HK-2 (cell line): ENCODE data around the gene RREB1.
"Not testable (repeated sequence)": the region's sequence is repeated elsewhere in the genome, so short reads cannot be mapped to it uniquely, and the experiment has no call there.

Experiments used
- DNase-seq: peaks from one replicate; pipeline ENCODE4 v3.0.0-alpha.2; 2018; ENCODE audit not compliant: unreplicated experiment

The RREB1 gene

DNA sequence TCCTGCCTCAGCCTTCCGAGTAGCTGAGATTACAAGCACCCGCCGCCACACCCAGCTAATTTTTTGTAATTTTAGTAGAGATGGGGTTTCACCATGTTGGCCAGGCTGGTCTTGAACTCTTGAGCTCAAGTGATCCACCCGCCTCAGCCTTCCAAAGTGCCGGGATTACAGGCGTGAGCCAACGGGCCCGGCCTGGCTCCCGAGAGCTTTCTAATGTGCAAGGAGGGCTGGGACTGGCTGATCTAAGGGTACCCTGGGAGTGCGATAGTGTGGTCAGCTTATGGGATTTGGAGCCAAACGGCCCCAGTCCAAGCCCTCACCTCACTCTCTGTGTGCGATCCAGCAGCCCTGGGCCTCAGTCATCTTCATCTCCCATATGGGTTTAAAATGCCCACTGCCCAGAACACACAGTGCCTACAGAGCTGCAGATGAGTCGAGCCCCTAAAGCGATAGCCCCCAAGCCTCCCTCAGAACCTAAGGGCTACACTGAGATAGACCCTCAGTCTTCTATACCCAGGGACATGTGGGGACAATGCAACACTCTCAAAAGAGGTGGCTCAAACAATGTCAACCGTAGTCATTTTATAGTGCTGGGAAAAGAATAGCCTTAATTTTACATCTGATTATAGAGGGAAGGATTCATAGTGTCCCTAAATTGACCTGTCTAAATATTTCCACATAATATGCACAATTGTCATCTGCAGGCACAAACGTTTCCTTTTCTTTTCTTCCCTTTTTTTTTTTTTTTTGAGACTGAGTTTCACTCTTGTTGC is 155.2 kb downstream of the RREB1 start:
- DNase-seq: no peak

DNA sequence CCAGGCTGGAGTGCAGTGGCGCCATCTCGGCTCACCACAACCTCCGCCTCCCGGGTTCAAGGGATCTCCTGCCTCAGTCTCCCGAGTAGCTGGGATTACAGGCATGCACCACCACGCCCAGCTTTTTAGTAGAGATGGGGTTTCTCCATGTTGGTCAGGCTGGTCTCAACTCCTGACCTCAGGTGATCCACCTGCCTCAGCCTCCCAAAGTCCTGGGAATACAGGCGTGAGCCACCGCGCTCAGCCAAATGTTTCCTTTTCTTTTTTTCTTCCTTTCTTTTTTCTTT is 155.7 kb downstream of the RREB1 start:
- DNase-seq: not testable (repeated sequence)

GRCh38 chr6:7264041-7264440 is 156.3 kb downstream of the RREB1 start:
- no peak for DNase-seq

DNA sequence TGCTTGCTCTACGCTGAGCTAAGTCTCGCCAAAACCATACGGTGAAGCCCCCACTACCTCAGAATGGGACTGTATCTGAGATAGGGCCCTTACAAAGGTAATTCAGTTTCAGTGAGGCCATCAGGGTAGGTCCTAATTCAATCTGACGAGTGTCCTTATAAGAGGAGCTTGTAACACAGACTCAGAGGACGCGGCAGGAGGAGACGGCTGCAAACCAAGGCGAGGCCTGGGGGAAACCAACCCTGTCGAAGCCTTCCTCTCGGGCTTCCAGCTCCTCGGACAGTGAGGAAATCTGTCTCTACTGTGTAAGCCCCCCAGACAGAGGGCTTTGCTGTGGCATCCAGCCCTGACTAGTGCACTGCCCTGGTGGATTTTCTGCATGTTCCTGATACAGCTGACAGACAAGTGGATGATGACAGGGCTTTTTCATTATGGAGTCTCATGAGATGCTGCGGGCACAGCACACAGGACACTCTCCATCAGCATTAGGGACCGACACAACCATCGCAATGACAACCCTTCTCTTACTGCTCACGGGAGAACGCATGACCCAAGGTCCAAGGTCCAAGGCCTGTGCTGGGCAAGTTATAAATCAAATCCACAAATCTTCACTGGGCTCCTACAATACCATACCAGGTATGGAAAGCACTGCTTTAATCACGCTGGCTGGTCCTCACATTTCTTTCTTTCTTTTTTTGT is 157.1 kb downstream of the RREB1 start:
- no peak for DNase-seq

GRCh38 chr6:7265385-7265726 is 157.6 kb downstream of the RREB1 start:
- not testable (repeated sequence) for DNase-seq

DNA sequence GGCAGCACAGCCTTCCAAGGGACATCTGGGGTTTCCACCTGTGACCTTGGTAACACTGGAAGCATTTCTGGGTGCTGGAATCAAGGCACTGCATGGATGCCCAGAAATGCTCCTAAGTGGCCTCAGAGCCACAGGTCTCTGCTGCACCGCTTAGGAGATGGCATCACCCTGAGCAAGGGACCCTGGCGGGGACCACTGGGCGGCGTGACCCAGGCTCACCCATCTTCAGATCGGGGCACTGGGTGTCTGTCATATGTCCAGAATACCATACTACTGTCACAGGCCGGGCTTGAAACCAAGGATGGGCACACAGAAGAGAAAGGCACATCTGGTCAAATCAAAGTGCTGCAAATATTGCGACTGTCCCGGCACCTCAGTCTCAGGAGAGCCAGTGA is 159.3 kb downstream of the RREB1 start:
- no peak for DNase-seq

GRCh38 chr6:7267466-7268091 is 159.8 kb downstream of the RREB1 start:
- DNase-seq: peak; percentile 88

DNA sequence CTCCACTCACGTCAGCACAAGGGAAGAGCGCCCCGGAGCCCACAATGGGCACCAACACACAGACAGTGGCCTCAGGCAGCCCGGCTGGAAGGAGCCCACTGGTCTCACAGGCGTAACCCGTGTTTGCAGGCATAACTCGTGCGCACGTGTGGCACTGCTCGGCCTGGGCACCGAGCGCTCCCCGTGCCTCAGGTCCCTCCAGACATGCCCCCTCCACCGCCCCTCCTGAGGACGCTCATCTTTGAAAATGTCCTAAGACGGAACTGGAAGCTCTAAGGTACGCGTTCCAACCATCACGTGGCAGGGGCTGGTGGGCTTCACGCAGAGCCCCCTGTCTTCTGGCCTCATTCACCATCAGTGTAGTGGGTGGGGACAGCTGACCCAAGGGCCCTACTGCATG is 160.6 kb downstream of the RREB1 start:
- no peak for DNase-seq

DNA sequence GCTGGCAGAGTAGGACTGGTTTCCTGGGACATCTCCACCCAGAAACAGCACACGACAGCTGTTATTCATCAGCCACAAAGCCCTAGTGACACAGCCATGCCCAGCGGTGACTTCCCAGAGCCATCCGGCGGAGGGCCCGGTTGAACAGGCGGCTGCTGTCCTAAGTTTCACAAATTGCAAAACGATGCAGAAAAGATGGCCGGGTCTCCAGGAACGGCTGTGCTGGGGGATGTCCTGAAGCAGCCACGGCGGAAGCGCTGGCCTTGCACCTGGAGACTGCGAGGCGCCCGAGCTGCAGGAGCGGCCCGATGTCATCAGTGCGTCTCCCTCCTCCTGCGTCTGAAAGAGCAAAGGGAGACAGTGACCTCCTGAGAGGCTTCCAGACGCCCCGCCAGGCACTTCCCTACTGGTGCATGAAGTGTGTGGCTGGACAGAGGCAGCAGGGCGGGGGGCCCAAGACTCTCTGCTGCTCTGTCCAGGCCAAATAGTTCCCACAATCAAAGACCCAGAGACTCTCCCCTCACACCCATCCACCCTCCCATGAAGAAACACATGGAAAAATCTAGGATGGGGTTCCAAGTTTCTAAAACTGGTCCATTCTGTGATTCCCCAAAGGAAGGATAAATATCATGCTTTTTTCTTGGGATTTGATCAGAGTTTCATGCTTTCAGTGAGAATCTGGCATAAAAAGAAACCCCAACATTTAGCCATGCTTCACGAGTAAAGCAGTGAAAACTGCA is 161.2 kb downstream of the RREB1 start:
- no peak for DNase-seq

GRCh38 chr6:7269816-7270215 is 162.1 kb downstream of the RREB1 start:
- DNase-seq: no peak

- no peak for DNase-seq
These were observed 162.8 kb downstream of the RREB1 start for GRCh38 chr6:7270320-7271204.

- DNase-seq: no peak
These were observed 163.4 kb downstream of the RREB1 start for GRCh38 chr6:7271205-7271534.

DNA sequence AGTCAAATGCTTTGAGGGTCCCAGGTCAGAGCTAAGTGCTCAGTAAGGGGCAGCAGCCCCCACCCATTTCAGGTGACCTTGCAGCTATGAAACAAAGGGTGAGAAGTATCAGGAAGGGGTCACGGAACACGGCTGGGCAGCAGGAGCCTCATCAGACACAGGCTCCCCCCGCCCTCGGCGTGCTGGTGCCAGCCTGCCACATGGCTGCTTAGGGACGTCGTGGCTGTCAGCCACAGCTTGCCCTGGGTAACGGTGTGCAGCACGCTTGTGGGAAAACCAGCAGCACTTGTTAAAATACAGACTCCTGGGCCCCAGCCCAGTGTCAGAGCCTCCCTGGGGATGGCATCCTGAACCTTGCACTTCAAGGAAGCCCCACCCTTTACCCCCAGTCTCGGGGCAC is 165.9 kb downstream of the RREB1 start:
- DNase-seq: no peak

DNA sequence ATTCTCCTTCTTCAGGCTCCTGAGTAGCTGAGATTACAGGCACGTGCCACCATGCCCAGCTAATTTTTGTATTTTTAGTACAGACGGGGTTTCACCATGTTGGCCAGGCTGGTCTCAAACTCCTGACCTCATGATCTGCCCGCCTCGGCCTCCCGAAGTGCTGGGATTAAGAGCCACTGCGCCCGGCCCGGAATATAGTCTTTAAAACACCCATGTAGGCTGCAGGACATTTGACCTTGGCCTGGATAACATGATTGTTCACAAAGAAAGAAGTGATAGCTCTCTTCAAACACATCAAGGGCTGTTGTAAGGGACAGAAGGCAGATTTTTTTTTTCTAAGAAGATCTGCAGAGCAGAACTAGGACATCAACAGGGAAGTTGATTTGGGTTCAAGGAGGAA is 166.8 kb downstream of the RREB1 start:
- not testable (repeated sequence) for DNase-seq

DNA sequence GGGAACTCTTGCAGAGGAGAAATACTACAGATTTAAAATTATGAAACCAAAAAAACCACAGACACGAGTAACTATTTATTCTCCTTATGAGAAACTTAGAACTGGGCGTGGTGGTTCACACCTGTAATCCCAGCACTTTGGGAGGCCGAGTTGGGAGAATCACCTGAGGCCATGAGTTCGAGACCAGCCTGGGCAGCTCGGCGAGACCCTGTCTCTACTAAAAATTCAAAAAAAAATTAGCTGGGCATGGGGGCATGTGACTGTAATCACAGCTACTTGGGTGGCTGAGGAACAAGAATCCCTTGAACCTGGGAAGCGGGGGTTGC is 168.4 kb downstream of the RREB1 start:
- no peak for DNase-seq

- DNase-seq: no peak
These were observed 174.5 kb downstream of the RREB1 start for GRCh38 chr6:7282097-7282906.

GRCh38 chr6:7283676-7284075 is 175.9 kb downstream of the RREB1 start:
- DNase-seq: no peak

- DNase-seq: no peak
These were observed 177.7 kb downstream of the RREB1 start for GRCh38 chr6:7285416-7285815.

GRCh38 chr6:7290079-7290478 is 182.3 kb downstream of the RREB1 start:
- DNase-seq: no peak

GRCh38 chr6:7292596-7293255 is 185.0 kb downstream of the RREB1 start:
- DNase-seq: no peak

DNA sequence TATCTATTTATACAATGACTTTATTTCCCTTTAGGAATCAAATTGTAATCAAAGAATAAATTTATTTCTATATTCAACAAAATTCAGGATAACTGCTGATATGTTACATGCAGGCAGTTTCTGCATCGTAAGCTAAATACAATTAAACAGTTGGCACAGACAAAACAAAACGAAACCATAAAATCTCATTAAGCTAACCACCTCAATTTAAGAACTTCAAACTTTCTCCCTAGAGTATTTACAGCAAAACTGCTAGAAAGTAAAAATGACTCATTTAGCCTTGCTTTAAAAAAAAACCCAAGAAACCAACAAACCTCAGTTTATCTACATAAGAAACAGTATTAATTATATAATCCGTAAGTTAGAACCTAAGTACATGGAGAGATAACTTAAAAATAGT is 188.2 kb downstream of the RREB1 start:
- no peak for DNase-seq
